HG03571 (cell line): ENCODE measurements around the gene KDM4C.

Source experiments
- ATAC-seq: cut with Tn5 transposase; IDR thresholded peaks from one replicate; pipeline ENCODE4 v1.9.1; 2021; ENCODE audit not compliant: unreplicated experiment

KDM4C gene

GRCh38 chr9:7125231-7125630, 367.5 kb downstream of the KDM4C start:
- no peak for ATAC-seq

DNA sequence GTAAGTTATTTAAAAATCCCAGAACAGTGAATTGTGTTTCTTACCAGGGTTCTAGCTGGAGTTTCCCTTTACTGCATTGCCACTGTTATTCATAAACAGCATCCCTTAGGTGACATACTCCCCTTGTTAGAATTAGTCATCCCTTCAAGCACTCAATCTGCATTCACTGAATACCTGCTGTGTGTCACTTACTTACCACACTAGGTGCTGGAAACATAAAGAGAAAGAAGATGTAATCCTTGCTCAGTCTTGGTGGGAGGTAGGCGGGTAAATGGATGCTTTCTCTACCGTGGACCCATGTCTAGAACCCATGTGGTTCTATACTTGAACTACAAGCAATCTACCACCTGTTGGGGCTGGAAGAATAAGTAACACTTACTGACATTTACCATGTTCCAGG, 371.6 kb downstream of the KDM4C start:
- no peak for ATAC-seq

GRCh38 chr9:7130266-7130820, 372.6 kb downstream of the KDM4C start:
- no peak for ATAC-seq

GRCh38 chr9:7132605-7133004, 374.8 kb downstream of the KDM4C start:
- ATAC-seq: no peak

DNA sequence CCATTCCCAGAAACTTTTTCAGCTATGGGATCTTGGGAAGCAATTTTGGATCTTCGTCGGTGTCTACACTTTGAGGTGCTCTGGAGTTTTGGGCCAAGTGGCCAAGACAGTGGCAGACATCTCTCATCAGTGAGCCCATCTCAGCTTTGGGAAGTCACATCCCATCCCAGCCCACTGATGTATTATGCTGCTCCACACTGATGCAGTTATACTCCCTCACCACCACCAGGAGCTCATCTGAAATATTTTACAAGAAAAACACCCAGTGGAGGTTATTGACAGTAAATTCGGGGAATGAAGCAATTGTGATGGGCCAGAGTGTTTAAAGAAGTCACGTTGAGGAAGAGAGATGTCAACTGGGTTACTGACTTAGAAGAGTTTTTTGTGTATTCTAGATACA, 378.0 kb downstream of the KDM4C start:
- ATAC-seq: no peak

GRCh38 chr9:7137040-7137439, 379.3 kb downstream of the KDM4C start:
- ATAC-seq: no peak

- ATAC-seq: no peak
These were observed 379.8 kb downstream of the KDM4C start for GRCh38 chr9:7137571-7137970.

- ATAC-seq: no peak
These were observed 382.1 kb downstream of the KDM4C start for GRCh38 chr9:7139886-7140285.

- no peak for ATAC-seq
These were observed 382.6 kb downstream of the KDM4C start for GRCh38 chr9:7140401-7140800.

- no peak for ATAC-seq
These were observed 385.9 kb downstream of the KDM4C start for GRCh38 chr9:7143645-7144200.

- ATAC-seq: no peak
These were observed 386.7 kb downstream of the KDM4C start for GRCh38 chr9:7144265-7145046.

GRCh38 chr9:7145361-7146069, 387.7 kb downstream of the KDM4C start:
- no peak for ATAC-seq

- no peak for ATAC-seq
These were observed 388.8 kb downstream of the KDM4C start for GRCh38 chr9:7146582-7146981.

- no peak for ATAC-seq
These were observed 389.6 kb downstream of the KDM4C start for GRCh38 chr9:7147121-7148090.

- no peak for ATAC-seq
These were observed 390.5 kb downstream of the KDM4C start for GRCh38 chr9:7148243-7148765.

- ATAC-seq: no peak
These were observed 391.5 kb downstream of the KDM4C start for GRCh38 chr9:7149258-7149657.

- no peak for ATAC-seq
These were observed 392.5 kb downstream of the KDM4C start for GRCh38 chr9:7150153-7150890.

DNA sequence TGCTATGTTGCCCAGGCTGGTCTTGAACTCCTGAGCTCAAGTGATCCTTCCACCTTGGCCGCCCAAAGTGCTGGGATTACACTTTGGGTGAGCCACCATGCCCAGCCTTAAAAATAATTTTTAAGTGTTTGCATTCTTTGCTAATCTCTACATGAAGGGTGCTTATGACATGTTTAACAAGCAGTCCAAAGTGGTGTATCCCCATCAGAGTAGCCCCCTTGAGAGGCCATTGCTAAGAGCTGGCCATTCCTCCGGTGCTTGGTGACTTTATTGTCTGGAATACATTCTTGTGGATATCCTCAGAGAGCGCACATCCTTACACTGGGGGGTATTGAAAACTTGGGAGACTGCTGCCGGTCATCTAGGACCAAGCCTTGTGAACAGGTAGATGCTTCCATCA, 395.4 kb downstream of the KDM4C start:
- no peak for ATAC-seq

DNA sequence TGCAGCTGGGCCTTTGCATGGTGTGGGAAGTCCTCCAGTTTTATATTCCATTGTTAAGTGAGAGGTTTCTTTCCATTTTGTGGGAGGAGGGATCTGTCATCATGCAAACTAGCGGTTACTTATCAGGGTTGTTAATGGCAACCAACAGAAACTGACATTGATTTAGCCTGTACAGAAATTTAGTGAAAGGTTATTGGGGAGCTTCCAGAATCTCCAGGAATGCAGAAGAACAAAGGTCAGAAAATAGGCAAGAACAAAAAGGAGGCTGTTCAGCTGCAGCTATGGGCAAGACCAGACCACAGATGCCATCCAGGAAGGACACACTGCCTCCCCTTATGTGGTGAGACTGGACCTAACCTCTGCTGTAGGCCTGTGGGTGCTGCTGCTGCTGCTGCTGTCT, 395.8 kb downstream of the KDM4C start:
- ATAC-seq: no peak
